Activated naive CD8-positive, alpha-beta T cell treated with anti-CD3 and anti-CD28 coated beads, Interleukin-2, amount 50 U/mL, for 16 hours (primary cell): ENCODE results near the gene GEN1.

Experiments
- DNase-seq: peaks from one replicate; pipeline ENCODE4 v3.0.0-alpha.2; 2020; ENCODE audit warnings: low read depth, low spot score

GEN1 gene, protein sequence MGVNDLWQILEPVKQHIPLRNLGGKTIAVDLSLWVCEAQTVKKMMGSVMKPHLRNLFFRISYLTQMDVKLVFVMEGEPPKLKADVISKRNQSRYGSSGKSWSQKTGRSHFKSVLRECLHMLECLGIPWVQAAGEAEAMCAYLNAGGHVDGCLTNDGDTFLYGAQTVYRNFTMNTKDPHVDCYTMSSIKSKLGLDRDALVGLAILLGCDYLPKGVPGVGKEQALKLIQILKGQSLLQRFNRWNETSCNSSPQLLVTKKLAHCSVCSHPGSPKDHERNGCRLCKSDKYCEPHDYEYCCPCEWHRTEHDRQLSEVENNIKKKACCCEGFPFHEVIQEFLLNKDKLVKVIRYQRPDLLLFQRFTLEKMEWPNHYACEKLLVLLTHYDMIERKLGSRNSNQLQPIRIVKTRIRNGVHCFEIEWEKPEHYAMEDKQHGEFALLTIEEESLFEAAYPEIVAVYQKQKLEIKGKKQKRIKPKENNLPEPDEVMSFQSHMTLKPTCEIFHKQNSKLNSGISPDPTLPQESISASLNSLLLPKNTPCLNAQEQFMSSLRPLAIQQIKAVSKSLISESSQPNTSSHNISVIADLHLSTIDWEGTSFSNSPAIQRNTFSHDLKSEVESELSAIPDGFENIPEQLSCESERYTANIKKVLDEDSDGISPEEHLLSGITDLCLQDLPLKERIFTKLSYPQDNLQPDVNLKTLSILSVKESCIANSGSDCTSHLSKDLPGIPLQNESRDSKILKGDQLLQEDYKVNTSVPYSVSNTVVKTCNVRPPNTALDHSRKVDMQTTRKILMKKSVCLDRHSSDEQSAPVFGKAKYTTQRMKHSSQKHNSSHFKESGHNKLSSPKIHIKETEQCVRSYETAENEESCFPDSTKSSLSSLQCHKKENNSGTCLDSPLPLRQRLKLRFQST

DNA sequence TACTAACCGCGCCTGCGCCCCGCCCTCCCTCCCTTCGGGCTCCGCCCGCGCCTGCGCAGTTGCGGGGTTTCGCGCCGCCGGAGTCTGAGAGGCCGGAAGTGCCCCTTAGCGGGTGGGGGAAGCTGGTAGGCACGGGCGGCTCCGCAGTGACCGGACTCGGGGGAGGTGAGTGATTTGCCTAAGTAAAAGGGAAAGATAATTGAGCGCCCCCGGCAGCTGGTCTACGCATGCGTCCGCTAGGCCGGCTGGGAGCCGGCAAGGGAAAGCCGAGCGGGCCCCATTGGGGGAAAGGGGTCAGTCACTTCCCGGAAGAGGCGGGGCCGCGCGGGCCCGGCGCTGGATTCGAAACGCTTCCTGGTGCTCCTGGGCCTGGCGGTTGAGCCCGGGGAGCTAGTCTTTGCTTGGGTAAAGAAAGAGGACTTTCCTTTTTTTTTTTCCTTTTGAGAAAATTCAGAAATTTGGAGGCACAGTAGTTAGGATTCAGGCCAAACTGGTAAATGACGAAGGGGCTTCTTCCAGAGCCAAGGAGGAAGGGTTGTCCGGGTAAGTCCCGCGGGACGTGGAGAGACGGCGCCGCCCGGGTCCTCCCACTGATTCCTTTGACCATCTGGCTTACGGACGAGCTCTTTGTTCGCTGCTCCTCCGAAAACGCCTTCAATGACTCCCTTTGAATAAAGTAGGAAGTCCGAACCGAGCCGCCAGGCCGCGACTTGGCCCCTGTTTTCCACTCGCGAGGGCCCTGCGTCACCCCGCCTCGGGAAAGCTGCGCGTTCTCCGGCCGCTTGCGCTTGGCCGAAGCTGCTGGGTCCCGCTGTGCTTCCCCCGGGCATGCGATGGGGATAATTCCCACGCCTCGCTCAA, at the start of gene GEN1, which contains the start of gene SMC6:
Gene GEN1 (plus strand): TSS at position 336 of the 861 bp plus-strand sequence. CDS start 5,806 bp downstream, outside the sequence.
Gene SMC6 (minus strand): TSS at position 8 of the 861 bp plus-strand sequence. CDS start 7,864 bp downstream, outside the sequence.
- DNase-seq, result peak; percentile 80

DNA sequence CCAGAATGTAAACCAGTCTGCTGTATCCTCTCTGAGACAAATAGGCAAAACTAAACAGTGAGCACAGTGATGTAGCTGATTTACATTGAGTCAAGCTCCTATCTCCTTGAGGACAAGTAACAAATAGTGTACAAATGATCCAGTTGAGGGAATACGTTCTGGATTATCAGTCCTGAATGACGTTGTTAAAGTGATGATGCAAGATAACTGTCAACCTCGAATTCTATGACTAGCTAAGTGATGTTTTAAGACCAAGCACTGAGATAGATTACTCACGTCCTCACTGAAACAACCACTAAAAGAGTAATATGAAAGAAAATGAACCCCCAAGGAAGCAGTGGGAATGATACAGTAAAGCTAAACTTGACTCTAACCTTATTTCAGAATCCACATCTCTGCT, 47.1 kb upstream of the GEN1 start:
- no peak for DNase-seq

GRCh38 chr2:17708501-17708900, 45.4 kb upstream of the GEN1 start:
- no peak for DNase-seq

- DNase-seq, result no peak
These were observed 44.0 kb upstream of the GEN1 start for GRCh38 chr2:17709897-17710296.

- DNase-seq, result no peak
These were observed 43.2 kb upstream of the GEN1 start for GRCh38 chr2:17710547-17711248.

DNA sequence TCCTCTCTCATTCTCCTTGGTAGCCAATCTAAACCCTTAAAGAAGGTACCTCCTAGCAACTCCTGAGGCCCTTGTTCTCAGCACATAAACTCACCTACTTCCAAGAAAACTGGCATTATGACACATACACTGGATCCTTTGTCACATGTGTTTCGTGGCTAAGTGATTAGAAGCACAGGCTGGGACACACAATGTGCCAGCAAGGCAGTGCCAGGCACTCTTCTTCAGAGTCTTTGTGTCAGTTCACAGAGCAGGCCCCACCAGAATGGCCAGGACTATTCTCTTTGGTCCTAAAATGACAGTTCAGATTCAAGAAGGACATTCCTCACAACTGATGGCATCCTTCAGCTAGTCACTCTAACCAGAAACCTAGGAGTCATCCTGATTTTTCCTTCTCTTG, 40.6 kb upstream of the GEN1 start:
- no peak for DNase-seq

DNA sequence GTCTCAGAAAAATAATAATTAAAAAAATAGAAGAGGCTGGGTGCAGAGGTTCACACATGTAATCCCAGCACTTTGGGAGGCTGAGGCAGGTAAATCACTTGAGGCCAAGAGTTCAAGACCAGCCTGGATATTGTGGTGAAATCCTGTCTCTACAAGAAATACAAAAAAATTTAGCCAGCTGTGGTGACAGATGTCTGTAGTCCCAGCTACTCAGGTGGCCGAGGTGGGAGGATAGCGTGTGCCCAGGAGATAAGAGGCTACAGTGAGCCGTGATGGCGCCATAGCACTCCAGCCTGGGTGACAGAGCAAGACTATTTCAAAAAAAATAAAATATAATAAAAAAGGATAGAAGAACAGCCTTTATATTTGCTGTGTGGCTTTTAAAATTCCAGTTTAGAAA, 36.3 kb upstream of the GEN1 start:
- DNase-seq, result no peak

GRCh38 chr2:17718689-17719088, 35.2 kb upstream of the GEN1 start:
- no peak for DNase-seq

GRCh38 chr2:17719562-17720371, 34.2 kb upstream of the GEN1 start:
- no peak for DNase-seq

- no peak for DNase-seq
These were observed 25.7 kb upstream of the GEN1 start for GRCh38 chr2:17728210-17728609.

- DNase-seq, result no peak
These were observed 24.1 kb upstream of the GEN1 start for GRCh38 chr2:17729880-17730279.

GRCh38 chr2:17733599-17733998, 20.3 kb upstream of the GEN1 start:
- DNase-seq, result no peak

- DNase-seq, result no peak
These were observed 18.1 kb upstream of the GEN1 start for GRCh38 chr2:17735864-17736263.

DNA sequence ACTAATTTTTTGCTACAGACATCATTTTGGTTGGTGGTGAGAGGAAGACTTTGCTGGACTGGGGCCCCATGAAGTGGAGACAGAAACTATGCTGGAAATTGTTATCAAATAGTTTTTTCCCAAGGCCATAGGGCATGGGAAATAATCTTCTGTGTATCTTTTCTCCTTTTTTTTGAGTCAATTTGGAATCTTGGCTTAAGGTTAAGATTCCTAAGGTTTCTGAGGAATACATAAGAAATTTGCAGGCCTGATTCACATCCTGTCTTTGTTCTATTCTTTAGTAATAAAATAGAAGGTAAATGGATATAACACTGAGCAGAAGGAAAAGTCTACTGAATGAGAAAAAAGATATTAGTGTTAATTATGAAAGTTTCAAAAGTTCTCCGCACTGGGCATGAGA, 16.9 kb upstream of the GEN1 start:
- no peak for DNase-seq

- no peak for DNase-seq
These were observed 13.7 kb upstream of the GEN1 start for GRCh38 chr2:17740203-17740602.

- no peak for DNase-seq
These were observed 6.1 kb upstream of the GEN1 start for GRCh38 chr2:17747684-17748452.

DNA sequence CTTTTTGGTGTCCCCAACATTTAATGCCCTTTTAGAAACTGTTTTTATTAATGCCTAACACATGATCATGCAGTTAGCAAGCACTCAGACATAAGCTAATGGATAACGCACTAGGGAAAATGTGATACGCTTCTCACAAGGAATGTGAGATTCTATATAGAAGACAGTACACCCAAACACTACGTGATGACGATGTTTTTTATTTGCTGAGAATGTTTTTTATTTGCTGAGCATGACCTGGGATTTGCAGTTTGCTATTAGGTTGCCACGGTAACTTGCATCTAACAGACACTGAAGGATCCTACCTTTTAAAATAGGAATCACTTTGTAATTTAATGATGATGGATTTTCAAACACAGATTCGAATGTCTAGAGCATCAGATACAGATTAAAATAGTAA, 5.2 kb upstream of the GEN1 start:
- DNase-seq, result no peak

- DNase-seq, result no peak
These were observed 4.0 kb upstream of the GEN1 start for GRCh38 chr2:17749753-17750438.

DNA sequence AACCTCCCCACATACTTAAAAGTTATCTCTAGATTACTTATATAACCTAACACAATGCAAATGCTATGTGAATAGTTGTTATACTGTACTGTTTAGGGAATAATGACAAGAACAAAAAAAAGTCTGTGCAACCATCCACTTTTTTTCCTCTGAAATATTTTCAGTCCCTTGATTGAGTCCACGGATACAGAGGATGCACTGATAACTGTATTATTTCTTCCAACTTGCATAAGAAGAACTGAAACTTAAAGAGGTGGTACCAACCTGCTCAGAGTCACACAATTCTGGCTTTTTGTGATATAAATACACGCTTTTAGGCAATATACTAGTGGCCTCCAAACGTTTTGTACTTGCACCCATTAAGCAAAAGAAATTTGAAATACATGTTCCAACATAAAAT, 1.7 kb upstream of the GEN1 start:
- DNase-seq, result no peak
